GM19351 (cell line): Measurements from ENCODE around the gene PEAR1.

Source experiments
- ATAC-seq: cut with Tn5 transposase; IDR thresholded peaks from one replicate; pipeline ENCODE4 v1.9.1; 2021; ENCODE audit warnings: mild to moderate bottlenecking, moderate library complexity; ENCODE audit not compliant: unreplicated experiment

The PEAR1 gene

GRCh38 chr1:156882543-156882942, 11.0 kb upstream of the PEAR1 start:
- no peak for ATAC-seq

GRCh38 chr1:156883919-156884318, 9.6 kb upstream of the PEAR1 start:
- ATAC-seq: no peak

GRCh38 chr1:156884560-156885184, 8.8 kb upstream of the PEAR1 start:
- no peak for ATAC-seq

- ATAC-seq: no peak
Observed at GRCh38 chr1:156885314-156885713, 8.2 kb upstream of the PEAR1 start.

GRCh38 chr1:156885880-156886355, 7.6 kb upstream of the PEAR1 start:
- no peak for ATAC-seq

- no peak for ATAC-seq
Observed at GRCh38 chr1:156886583-156887281, 6.8 kb upstream of the PEAR1 start.

- no peak for ATAC-seq
Observed at GRCh38 chr1:156887317-156887716, 6.2 kb upstream of the PEAR1 start.

- no peak for ATAC-seq
Observed at GRCh38 chr1:156887734-156888133, 5.8 kb upstream of the PEAR1 start.

- no peak for ATAC-seq
Observed at GRCh38 chr1:156889802-156890580, 3.5 kb upstream of the PEAR1 start.

GRCh38 chr1:156892190-156893047, 1.1 kb upstream of the PEAR1 start:
- no peak for ATAC-seq

GRCh38 chr1:156894001-156894400, 483 bp downstream of the PEAR1 start:
- no peak for ATAC-seq

- ATAC-seq: no peak
Observed at GRCh38 chr1:156894711-156895454, 1.4 kb downstream of the PEAR1 start.

- ATAC-seq: no peak
Observed at GRCh38 chr1:156895455-156895812, 1.9 kb downstream of the PEAR1 start.

GRCh38 chr1:156895927-156896326, 2.4 kb downstream of the PEAR1 start:
- ATAC-seq: no peak

GRCh38 chr1:156896490-156897033, 3.0 kb downstream of the PEAR1 start:
- no peak for ATAC-seq

- ATAC-seq: no peak
Observed at GRCh38 chr1:156897078-156897825, 3.7 kb downstream of the PEAR1 start.

GRCh38 chr1:156898161-156898566, 4.6 kb downstream of the PEAR1 start:
- ATAC-seq: no peak

- no peak for ATAC-seq
Observed at GRCh38 chr1:156898971-156899664, 5.6 kb downstream of the PEAR1 start.
